Fibroblast of lung (primary cell): ENCODE data around the gene GPD1L. TPM values are rescaled to one million over a fixed set of nuclear protein-coding genes. Genes with fewer than 3 reads are reported as not detected.

ENCODE experiments used
- DNase-seq, 2 donors: peaks; one replicate each; pipeline versions ENCODE4 v3.0.0 to v3.0.0-alpha.2; 2010; ENCODE audit warnings: low read depth in 2 of 2
- H2AFZ ChIP-seq: 2 replicates; pipeline ENCODE4 v1.5.1; 2012; ENCODE audit warnings: low read length, control low read depth, inconsistent platforms
- H3K27ac ChIP-seq: 2 replicates; pipeline ENCODE4 v1.5.1; 2011; ENCODE audit warnings: low read length, control low read depth; ENCODE audit not compliant: insufficient read depth
- H3K27me3 ChIP-seq: 2 replicates; pipeline ENCODE4 v1.5.1; 2011; ENCODE audit warnings: mild to moderate bottlenecking, low read length; ENCODE audit not compliant: control insufficient read depth, insufficient read depth
- H3K36me3 ChIP-seq: 2 replicates; pipeline ENCODE4 v1.5.1; 2011; ENCODE audit warnings: low read length; ENCODE audit not compliant: control insufficient read depth, insufficient read depth
- H3K4me1 ChIP-seq: 2 replicates; pipeline ENCODE4 v1.5.1; 2011; ENCODE audit warnings: low read length; ENCODE audit not compliant: control insufficient read depth, insufficient read depth; ENCODE audit errors: extremely low read depth
- H3K4me2 ChIP-seq: 2 replicates; pipeline ENCODE4 v1.5.1; 2011; ENCODE audit warnings: low read length, control low read depth; ENCODE audit not compliant: insufficient read depth; ENCODE audit errors: extremely low read depth
- H3K4me3 ChIP-seq, 4 experiments: fragments of 200-600 bp in 1 of 4; sonication (generic) in 1 of 4; replicated peaks in 1 of 4; 2 replicates each; pipeline ENCODE4 v1.5.1; 2011 to 2016; ENCODE audit warnings: low read length in 4 of 4, low read depth in 3 of 4, mild to moderate bottlenecking in 3 of 4, control low read depth in 2 of 4, inconsistent platforms in 1 of 4, mixed read lengths in 1 of 4; ENCODE audit not compliant: insufficient read depth in 1 of 4; ENCODE audit errors: control extremely low read depth in 1 of 4
- H3K79me2 ChIP-seq: 2 replicates; pipeline ENCODE4 v1.5.1; 2012; ENCODE audit warnings: mild to moderate bottlenecking, low read length, inconsistent platforms; ENCODE audit not compliant: control insufficient read depth, insufficient read depth
- H3K9ac ChIP-seq: 2 replicates; pipeline ENCODE4 v1.5.1; 2011; ENCODE audit warnings: mild to moderate bottlenecking, low read length, control low read depth; ENCODE audit not compliant: insufficient read depth
- H3K9me3 ChIP-seq: 2 replicates; pipeline ENCODE4 v1.5.1; 2012; ENCODE audit warnings: low read depth, low read length; ENCODE audit not compliant: control insufficient read depth, insufficient read depth
- H4K20me1 ChIP-seq: 2 replicates; pipeline ENCODE4 v1.5.1; 2011; ENCODE audit warnings: low read length; ENCODE audit not compliant: control insufficient read depth, insufficient read depth; ENCODE audit errors: extremely low read depth
- CTCF ChIP-seq, 2 donors: IDR thresholded peaks in 1 of 2; conservative IDR thresholded peaks in 1 of 2; 1 replicate in 1 of 2; 2 replicates in 1 of 2; pipeline ENCODE4 v1.5.1; 2011 to 2012; ENCODE audit warnings: low read length in 2 of 2, control low read depth in 1 of 2, inconsistent platforms in 1 of 2, low read depth in 1 of 2, mild to moderate bottlenecking in 1 of 2
- EZH2 ChIP-seq: IDR thresholded peaks from 2 replicates; pipeline ENCODE4 v1.5.1; 2012; ENCODE audit warnings: low read length, control low read depth, mild to moderate bottlenecking; ENCODE audit errors: missing control alignments
- polyA plus RNA-seq, 2 donors: library from polyadenylated mRNA; depleted of rRNA in 1 of 2; stranded (reverse) in 1 of 2; unstranded in 1 of 2; fragments of >200 nt; gene quantifications; 2 replicates each; pipeline ENCODE4 v1.2.1, GENCODE V29; 2011 to 2012; ENCODE audit warnings: missing spikeins in 1 of 2
- total RNA-seq: library from RNA; depleted of rRNA; stranded (reverse); fragments of >200 nt; gene quantifications from 2 replicates; pipeline ENCODE4 v1.2.1, GENCODE V29; 2014

Gene GPD1L
- total and polyA plus RNA-seq, 2 donors (not counting 1 experiment from before 2014, with no cell fraction given): 5.8 to 15.0 TPM

GRCh38 chr3:32100465-32100864 is 6.0 kb upstream of the GPD1L start:
- Histone ChIP-seq H3K27ac (no peak overlapping the region), H3K9me3 (no peaks in the 10 kb centered on the region), H3K27me3 (no peaks in the 10 kb centered on the region), H3K4me1 (no peaks in the 10 kb centered on the region), H3K36me3 (no peaks in the 10 kb centered on the region), H3K9ac (no peak overlapping the region), H2AFZ (no peak overlapping the region), H3K79me2 (no peaks in the 10 kb centered on the region), H3K4me2 (no peak overlapping the region), H3K4me3 (no peak overlapping the region), H4K20me1 (no peaks in the 10 kb centered on the region)
- TF ChIP-seq CTCF (conservative IDR thresholded peaks at IDR 0.05 in 1 of 2, IDR thresholded peaks at IDR 0.05 in 1 of 2; ENCODE audit: low read depth in 1 of 2, low read length in 2 of 2) (no peak), EZH2 (no peak)
- no peak for DNase-seq

GRCh38 chr3:32102289-32102688 is 4.1 kb upstream of the GPD1L start:
- Histone ChIP-seq H3K27ac (no peak overlapping the region), H3K9ac (no peak overlapping the region), H2AFZ (no peak overlapping the region), H4K20me1 (no peaks in the 10 kb centered on the region), H3K4me3 (no peak overlapping the region), H3K4me2 (no peak overlapping the region), H3K36me3 (no peaks in the 10 kb centered on the region), H3K9me3 (no peaks in the 10 kb centered on the region), H3K27me3 (no peaks in the 10 kb centered on the region), H3K79me2 (no peaks in the 10 kb centered on the region), H3K4me1 (peaks cover 3% of the 10 kb centered on the region)
- no peak for DNase-seq
- TF ChIP-seq EZH2: no peak
- no peak for TF ChIP-seq CTCF (conservative IDR thresholded peaks at IDR 0.05 in 1 of 2, IDR thresholded peaks at IDR 0.05 in 1 of 2; ENCODE audit: low read depth in 1 of 2, low read length in 2 of 2)

DNA sequence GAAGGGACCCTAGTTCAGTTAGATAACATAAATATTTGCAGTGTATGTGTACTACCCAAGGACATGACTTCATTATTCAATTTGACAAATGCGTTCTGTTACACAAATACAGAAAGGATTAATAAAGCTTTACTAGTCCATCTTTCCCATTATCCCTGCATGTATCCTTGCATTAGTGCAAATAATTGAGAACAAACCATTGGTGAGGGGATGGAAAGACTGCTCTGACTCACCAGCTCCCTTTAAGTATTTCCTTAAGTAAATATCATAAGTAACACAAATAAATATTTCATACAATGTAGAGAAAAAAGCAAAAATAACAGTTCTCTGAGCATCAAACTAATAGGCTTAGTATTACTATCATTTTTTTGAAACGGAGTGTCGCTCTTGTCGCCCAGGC is 1.9 kb upstream of the GPD1L start:
- no peak overlapping the region for H2AFZ ChIP-seq
- no peak for TF ChIP-seq EZH2
- TF ChIP-seq CTCF (conservative IDR thresholded peaks at IDR 0.05 in 1 of 2, IDR thresholded peaks at IDR 0.05 in 1 of 2; ENCODE audit: low read depth in 1 of 2, low read length in 2 of 2): no peak
- no peaks in the 10 kb centered on the region for H3K27me3 ChIP-seq
- H3K4me2 ChIP-seq: no peak overlapping the region
- no peak overlapping the region for H3K4me3 ChIP-seq
- H3K9ac ChIP-seq: no peak overlapping the region
- DNase-seq: peak in 1 of 2 donors; percentile 38
- H3K36me3 ChIP-seq: no peaks in the 10 kb centered on the region
- H3K9me3 ChIP-seq: no peaks in the 10 kb centered on the region
- H3K27ac ChIP-seq: no peak overlapping the region
- no peaks in the 10 kb centered on the region for H3K79me2 ChIP-seq
- no peaks in the 10 kb centered on the region for H4K20me1 ChIP-seq
- H3K4me1 ChIP-seq: peaks cover 3% of the 10 kb centered on the region
